Tibial nerve (tissue), 4 donors: ENCODE results near the gene KMT5C. TPM values are rescaled to one million over a fixed set of nuclear protein-coding genes. Genes with fewer than 3 reads are reported as not detected.

ENCODE experiments used
- DNase-seq, 2 donors: peaks; one replicate each; pipeline ENCODE4 v3.0.0-alpha.2; 2019; ENCODE audit warnings: low spot score in 2 of 2
- H3K27ac ChIP-seq, 4 donors: fragments of 200-600 bp; sonication (generic) in 3 of 4; one replicate each; pipeline ENCODE4 v1.5.1; 2017 to 2019; ENCODE audit warnings: mild to moderate bottlenecking in 1 of 4
- H3K27me3 ChIP-seq, 2 donors: fragments of 200-600 bp; sonication (generic) in 1 of 2; one replicate each; pipeline versions ENCODE4 v1.5.1 to v1.6.0; 2017 to 2019
- H3K36me3 ChIP-seq, 3 donors: fragments of 200-600 bp; sonication (generic); one replicate each; pipeline ENCODE4 v1.5.1; 2018 to 2019
- H3K4me1 ChIP-seq, 4 donors: fragments of 200-600 bp; sonication (generic) in 3 of 4; one replicate each; pipeline ENCODE4 v1.5.1; 2017 to 2019
- H3K4me3 ChIP-seq, 4 donors: fragments of 200-600 bp; sonication (generic) in 3 of 4; one replicate each; pipeline ENCODE4 v1.5.1; 2017 to 2019; ENCODE audit warnings: mild to moderate bottlenecking in 1 of 4, moderate library complexity in 1 of 4
- H3K9me3 ChIP-seq, 4 donors: fragments of 200-600 bp; sonication (generic) in 3 of 4; one replicate each; pipeline ENCODE4 v1.5.1; 2017 to 2019
- EP300 ChIP-seq, 2 donors: sonication (generic); formaldehyde crosslinking; IDR thresholded peaks; one replicate each; pipeline ENCODE4 v1.6.1; 2017; ENCODE audit warnings: antibody characterized with exemption in 2 of 2, mild to moderate bottlenecking in 1 of 2
- POLR2A ChIP-seq, 2 donors: fragments of 450-650 bp; IDR thresholded peaks; one replicate each; pipeline ENCODE4 v1.6.1; 2017; ENCODE audit warnings: antibody characterized with exemption in 2 of 2, mild to moderate bottlenecking in 2 of 2, moderate library complexity in 2 of 2
- WGBS, 2 donors: methylation state at CpG; one replicate each; pipeline ENCODE4 v1.1.5; 2018; 5-methylcytosine and 5-hydroxymethylcytosine counted together
- total RNA-seq, 4 donors: library from RNA; depleted of rRNA; stranded (reverse); fragments of >200 nt; gene quantifications; one replicate each; pipeline ENCODE4 v1.1.0, GENCODE V29; 2016
- TF ChIP-seq, protein P1 (sequence below), 5 experiments: fragments of 200-600 bp in 3 of 5; fragments of 450-650 bp in 2 of 5; sonication (generic) in 3 of 5; IDR thresholded peaks; one replicate each; pipeline ENCODE4 v1.5.1; 2016 to 2019; ENCODE audit warnings: antibody characterized with exemption in 5 of 5, mild to moderate bottlenecking in 3 of 5, moderate library complexity in 2 of 5

KMT5C gene
- total RNA-seq, 4 donors from 2014 or later: 30.6 to 50.0 (median 41.2) TPM

GRCh38 chr19:55376241-55376933 lies 36.7 kb downstream of the KMT5C start, which contains the start of gene TMEM190:
TSS of gene TMEM190 (plus strand) at chr19:55376826. CDS start at chr19:55376854, 28 bp downstream.
- WGBS, 2 donors: 53 to 56% methylated on average over 20 to 21 of the region's 21 CpGs
- DNase-seq: no peak
- peaks cover 3 to 69% of the 10 kb centered on the region in 2 donors for H3K27me3 ChIP-seq
- H3K27ac ChIP-seq: no peak within 1 kb of the TSS
- TF ChIP-seq, protein P1, sequence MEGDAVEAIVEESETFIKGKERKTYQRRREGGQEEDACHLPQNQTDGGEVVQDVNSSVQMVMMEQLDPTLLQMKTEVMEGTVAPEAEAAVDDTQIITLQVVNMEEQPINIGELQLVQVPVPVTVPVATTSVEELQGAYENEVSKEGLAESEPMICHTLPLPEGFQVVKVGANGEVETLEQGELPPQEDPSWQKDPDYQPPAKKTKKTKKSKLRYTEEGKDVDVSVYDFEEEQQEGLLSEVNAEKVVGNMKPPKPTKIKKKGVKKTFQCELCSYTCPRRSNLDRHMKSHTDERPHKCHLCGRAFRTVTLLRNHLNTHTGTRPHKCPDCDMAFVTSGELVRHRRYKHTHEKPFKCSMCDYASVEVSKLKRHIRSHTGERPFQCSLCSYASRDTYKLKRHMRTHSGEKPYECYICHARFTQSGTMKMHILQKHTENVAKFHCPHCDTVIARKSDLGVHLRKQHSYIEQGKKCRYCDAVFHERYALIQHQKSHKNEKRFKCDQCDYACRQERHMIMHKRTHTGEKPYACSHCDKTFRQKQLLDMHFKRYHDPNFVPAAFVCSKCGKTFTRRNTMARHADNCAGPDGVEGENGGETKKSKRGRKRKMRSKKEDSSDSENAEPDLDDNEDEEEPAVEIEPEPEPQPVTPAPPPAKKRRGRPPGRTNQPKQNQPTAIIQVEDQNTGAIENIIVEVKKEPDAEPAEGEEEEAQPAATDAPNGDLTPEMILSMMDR (IDR thresholded peaks at IDR 0.05): no peak
- TF ChIP-seq POLR2A (IDR thresholded peaks at IDR 0.05) (no peak), EP300 (IDR thresholded peaks at IDR 0.05) (no peak)
- H3K4me3 ChIP-seq: no peak within 1 kb of the TSS
- no peaks in the 10 kb centered on the region for H3K9me3 ChIP-seq
- peaks cover 0 to 18% (median 0%) of the 10 kb centered on the region in 4 donors for H3K4me1 ChIP-seq
- H3K36me3 ChIP-seq: no peaks in the 10 kb centered on the region

- Histone ChIP-seq H3K36me3 (no peaks in the 10 kb centered on the region), H3K27me3 (peaks cover 3 to 58% of the 10 kb centered on the region in 2 donors), H3K4me1 (peaks cover 0 to 18% (median 0%) of the 10 kb centered on the region in 4 donors), H3K9me3 (no peaks in the 10 kb centered on the region), H3K27ac (no peak overlapping the region), H3K4me3 (no peak overlapping the region)
- no peak for DNase-seq
- 10 to 11% methylated on average over 27 to 36 of the region's 43 CpGs for WGBS, 2 donors
- TF ChIP-seq, protein P1 (IDR thresholded peaks at IDR 0.05): no peak
- TF ChIP-seq POLR2A (IDR thresholded peaks at IDR 0.05): no peak
- TF ChIP-seq EP300 (IDR thresholded peaks at IDR 0.05): no peak
Observed at GRCh38 chr19:55377356-55378131, 37.9 kb downstream of the KMT5C start.

DNA sequence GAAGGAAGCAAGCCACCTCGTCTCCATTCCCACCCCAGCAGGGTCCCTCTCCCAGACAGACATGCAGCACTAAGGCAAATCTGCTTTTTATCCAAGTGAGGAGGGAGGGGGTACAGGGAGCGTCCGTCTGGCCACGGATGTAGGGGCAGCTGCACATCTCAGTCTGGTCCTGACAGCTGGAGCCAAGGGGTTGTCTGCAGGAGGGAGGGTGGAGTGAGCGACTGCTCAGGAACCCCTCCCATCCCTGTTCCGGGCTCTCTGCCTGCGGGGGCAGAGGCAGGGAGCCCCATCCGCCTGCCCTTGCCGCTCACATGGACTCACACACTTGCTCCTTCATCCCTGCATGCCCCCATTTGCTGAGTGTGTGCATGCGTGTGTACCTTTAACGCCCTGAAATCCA lies 39.5 kb downstream of the KMT5C start:
- Histone ChIP-seq H3K4me3 (no peak overlapping the region), H3K9me3 (no peaks in the 10 kb centered on the region), H3K4me1 (peaks cover 0 to 21% (median 3%) of the 10 kb centered on the region in 4 donors), H3K27me3 (peaks cover 3 to 42% of the 10 kb centered on the region in 2 donors), H3K27ac (no peak overlapping the region), H3K36me3 (no peaks in the 10 kb centered on the region)
- DNase-seq: no peak
- TF ChIP-seq POLR2A (IDR thresholded peaks at IDR 0.05): no peak
- TF ChIP-seq, protein P1 (IDR thresholded peaks at IDR 0.05): no peak
- TF ChIP-seq EP300 (IDR thresholded peaks at IDR 0.05): no peak
- 63 to 69% methylated on average over 11 of the region's 11 CpGs for WGBS, 2 donors

GRCh38 chr19:55382013-55382412 lies 42.3 kb downstream of the KMT5C start:
- no peak for TF ChIP-seq EP300 (IDR thresholded peaks at IDR 0.05)
- TF ChIP-seq POLR2A (IDR thresholded peaks at IDR 0.05): no peak
- TF ChIP-seq, protein P1 (IDR thresholded peaks at IDR 0.05): no peak
- WGBS, 2 donors: 95% methylated on average over 5 of the region's 5 CpGs
- Histone ChIP-seq H3K36me3 (peaks cover 0 to 2% (median 0%) of the 10 kb centered on the region in 3 donors), H3K9me3 (no peaks in the 10 kb centered on the region), H3K4me3 (no peak overlapping the region), H3K27me3 (peaks cover 0 to 14% of the 10 kb centered on the region in 2 donors), H3K4me1 (peaks cover 0 to 33% (median 17%) of the 10 kb centered on the region in 4 donors), H3K27ac (no peak overlapping the region)
- DNase-seq: no peak
